T-helper 17 cell (primary cell): ENCODE data around the gene HBG2. TPM values are rescaled to one million over a fixed set of nuclear protein-coding genes. Genes with fewer than 3 reads are reported as not detected.
"Not testable (repeated sequence)": the region's sequence is repeated elsewhere in the genome, so short reads cannot be mapped to it uniquely, and the experiment has no call there.

Source experiments
- ATAC-seq: fragments of 150-1000 bp; cut with Tn5 transposase; 2 replicates; pipeline ENCODE4 v1.10.0; 2021; ENCODE audit warnings: mild to moderate bottlenecking, moderate library complexity
- DNase-seq, 3 donors: peaks; one replicate each; pipeline versions ENCODE4 v3.0.0 to v3.0.0-alpha.2; 2020 to 2021
- H3K9me3 ChIP-seq: one replicate; pipeline ENCODE4 v1.7.0; 2013; ENCODE audit warnings: low read length, mild to moderate bottlenecking; ENCODE audit not compliant: control insufficient read depth, poor library complexity, severe bottlenecking
- H3K27ac Mint-ChIP-seq: one replicate; pipeline ENCODE4 v1.8.0; 2022; ENCODE audit warnings: mild to moderate bottlenecking, moderate library complexity, mixed read lengths
- H3K27me3 Mint-ChIP-seq: one replicate; pipeline ENCODE4 v1.8.0; 2022; ENCODE audit warnings: mixed read lengths
- H3K36me3 Mint-ChIP-seq: one replicate; pipeline ENCODE4 v1.8.0; 2022; ENCODE audit warnings: low read depth, mixed read lengths
- H3K4me1 Mint-ChIP-seq: one replicate; pipeline ENCODE4 v1.8.0; 2022; ENCODE audit warnings: mild to moderate bottlenecking, mixed read lengths
- H3K4me3 Mint-ChIP-seq: one replicate; pipeline ENCODE4 v1.8.0; 2022; ENCODE audit warnings: mild to moderate bottlenecking, moderate library complexity, mixed read lengths
- total RNA-seq, 4 donors: library from RNA in 2 of 4; stranded (reverse) in 2 of 4; gene quantifications; one replicate each; pipeline ENCODE4 v1.2.3 and lab custom pipeline; 2022 to 2026

HBG2 gene
- total RNA-seq, 2 donors from 2014 or later: 1.7 TPM; not detected in 1

- Mint-ChIP-seq H3K36me3 (no peaks in the 10 kb centered on the region), H3K27me3 (peaks cover 5% of the 10 kb centered on the region), H3K4me3 (no peak overlapping the region), H3K27ac (no peak overlapping the region), H3K4me1 (no peaks in the 10 kb centered on the region)
- no peaks in the 10 kb centered on the region for H3K9me3 ChIP-seq
- DNase-seq: no peak
- ATAC-seq: no peak
These were observed 22.1 kb upstream of the HBG2 start for GRCh38 chr11:5276697-5277096.

- H3K36me3 Mint-ChIP-seq: no peaks in the 10 kb centered on the region
- H3K4me1 Mint-ChIP-seq: no peaks in the 10 kb centered on the region
- ATAC-seq: no peak
- no peaks in the 10 kb centered on the region for H3K9me3 ChIP-seq
- no peak overlapping the region for H3K27ac Mint-ChIP-seq
- H3K27me3 Mint-ChIP-seq: peaks cover 5% of the 10 kb centered on the region
- no peak for DNase-seq
- no peak overlapping the region for H3K4me3 Mint-ChIP-seq
These were observed 21.0 kb upstream of the HBG2 start for GRCh38 chr11:5275369-5276110.

- DNase-seq: no peak
- Mint-ChIP-seq H3K4me1 (no peaks in the 10 kb centered on the region), H3K36me3 (no peaks in the 10 kb centered on the region), H3K27me3 (peaks cover 7% of the 10 kb centered on the region), H3K4me3 (no peak overlapping the region), H3K27ac (no peak overlapping the region)
- no peaks in the 10 kb centered on the region for H3K9me3 ChIP-seq
- ATAC-seq: no peak
These were observed 19.8 kb upstream of the HBG2 start for GRCh38 chr11:5274395-5274794.

- Mint-ChIP-seq H3K4me1 (no peaks in the 10 kb centered on the region), H3K4me3 (no peak overlapping the region), H3K27ac (no peak overlapping the region), H3K36me3 (no peaks in the 10 kb centered on the region), H3K27me3 (peaks cover 7% of the 10 kb centered on the region)
- ATAC-seq (no peak), DNase-seq (no peak)
- H3K9me3 ChIP-seq: no peaks in the 10 kb centered on the region
These were observed 17.9 kb upstream of the HBG2 start for GRCh38 chr11:5272395-5273017.

GRCh38 chr11:5269715-5270147 lies 15.2 kb upstream of the HBG2 start, which contains the start of gene HBE1:
Gene HBE1 (minus strand): TSS chr11:5269945. CDS start chr11:5269890, 55 bp downstream.
- H3K4me3 Mint-ChIP-seq: no peak within 1 kb of the TSS
- no peak within 1 kb of the TSS for H3K27ac Mint-ChIP-seq
- H3K27me3 Mint-ChIP-seq: peaks cover 7% of the 10 kb centered on the region
- no peaks in the 10 kb centered on the region for H3K4me1 Mint-ChIP-seq
- DNase-seq (no peak), ATAC-seq (no peak)
- H3K36me3 Mint-ChIP-seq: no peaks in the 10 kb centered on the region
- H3K9me3 ChIP-seq: no peaks in the 10 kb centered on the region

- Mint-ChIP-seq H3K36me3 (no peaks in the 10 kb centered on the region), H3K4me3 (no peak overlapping the region), H3K27ac (no peak overlapping the region), H3K4me1 (no peaks in the 10 kb centered on the region), H3K27me3 (peaks cover 7% of the 10 kb centered on the region)
- H3K9me3 ChIP-seq: no peaks in the 10 kb centered on the region
- no peak for DNase-seq
- no peak for ATAC-seq
These were observed 12.5 kb upstream of the HBG2 start for GRCh38 chr11:5267033-5267563.

GRCh38 chr11:5266609-5267008 lies 12.0 kb upstream of the HBG2 start:
- Mint-ChIP-seq H3K36me3 (no peaks in the 10 kb centered on the region), H3K4me3 (no peak overlapping the region), H3K27ac (no peak overlapping the region), H3K27me3 (peaks cover 7% of the 10 kb centered on the region), H3K4me1 (no peaks in the 10 kb centered on the region)
- H3K9me3 ChIP-seq: no peaks in the 10 kb centered on the region
- no peak for DNase-seq
- no peak for ATAC-seq

- DNase-seq: no peak
- Mint-ChIP-seq H3K27me3 (peaks cover 7% of the 10 kb centered on the region), H3K36me3 (no peaks in the 10 kb centered on the region), H3K27ac (no peak overlapping the region), H3K4me1 (no peaks in the 10 kb centered on the region), H3K4me3 (no peak overlapping the region)
- ATAC-seq: no peak
- no peaks in the 10 kb centered on the region for H3K9me3 ChIP-seq
These were observed 11.3 kb upstream of the HBG2 start for GRCh38 chr11:5265832-5266231.

GRCh38 chr11:5258543-5259262 lies 4.1 kb upstream of the HBG2 start:
- no peaks in the 10 kb centered on the region for H3K9me3 ChIP-seq
- Mint-ChIP-seq H3K27me3 (peaks cover 9% of the 10 kb centered on the region), H3K4me3 (no peak overlapping the region)

GRCh38 chr11:5257296-5257695 lies 2.7 kb upstream of the HBG2 start:
- H3K9me3 ChIP-seq: no peaks in the 10 kb centered on the region
- no peak overlapping the region for H3K4me3 Mint-ChIP-seq
- no peak overlapping the region for H3K27ac Mint-ChIP-seq
- DNase-seq (no peak), ATAC-seq (no peak)
- H3K4me1 Mint-ChIP-seq: no peaks in the 10 kb centered on the region
- no peaks in the 10 kb centered on the region for H3K36me3 Mint-ChIP-seq
- H3K27me3 Mint-ChIP-seq: peaks cover 12% of the 10 kb centered on the region

More at GRCh38 chr11:5258543-5259262, 4.1 kb upstream of the HBG2 start:
- DNase-seq: no peak
- Mint-ChIP-seq H3K27ac (no peak overlapping the region), H3K36me3 (no peaks in the 10 kb centered on the region), H3K4me1 (no peaks in the 10 kb centered on the region)
- no peak for ATAC-seq

- peaks cover 30% of the 10 kb centered on the region for H3K27me3 Mint-ChIP-seq
- H3K36me3 Mint-ChIP-seq, ATAC-seq, H3K4me1 Mint-ChIP-seq, H3K27ac Mint-ChIP-seq, H3K4me3 Mint-ChIP-seq, DNase-seq, H3K9me3 ChIP-seq: not testable (repeated sequence)
These were observed 558 bp downstream of the HBG2 start for GRCh38 chr11:5254023-5254422.

GRCh38 chr11:5253440-5253839 lies 1.1 kb downstream of the HBG2 start:
- not testable (repeated sequence) for H3K4me3 Mint-ChIP-seq, H3K36me3 Mint-ChIP-seq, DNase-seq, ATAC-seq, H3K9me3 ChIP-seq, H3K4me1 Mint-ChIP-seq, H3K27ac Mint-ChIP-seq
- peaks cover 30% of the 10 kb centered on the region for H3K27me3 Mint-ChIP-seq

- Mint-ChIP-seq H3K27me3 (peaks cover 30% of the 10 kb centered on the region), H3K36me3 (no peaks in the 10 kb centered on the region), H3K27ac (no peak overlapping the region), H3K4me1 (no peaks in the 10 kb centered on the region), H3K4me3 (no peak overlapping the region)
- H3K9me3 ChIP-seq: no peaks in the 10 kb centered on the region
- DNase-seq (no peak), ATAC-seq (no peak)
These were observed 1.7 kb downstream of the HBG2 start for GRCh38 chr11:5252919-5253265.
